H9 (cell line): ENCODE measurements around the gene ACAP2. TPM values are rescaled to one million over a fixed set of nuclear protein-coding genes. Genes with fewer than 3 reads are reported as not detected.

Source experiments
- DNase-seq: peaks from one replicate; pipeline ENCODE4 v3.0.0-alpha.2; 2017
- H2AFZ ChIP-seq: one replicate; pipeline ENCODE4 v1.6.1; 2013; ENCODE audit warnings: mild to moderate bottlenecking, low read length, control low read depth, moderate library complexity
- H2AK5ac ChIP-seq: 2 replicates; pipeline ENCODE4 v1.6.1; 2013; ENCODE audit warnings: low read length, control low read depth, mixed read lengths; ENCODE audit not compliant: insufficient read length
- H2BK120ac ChIP-seq: one replicate; pipeline ENCODE4 v1.6.1; 2013; ENCODE audit warnings: low read depth, mild to moderate bottlenecking, low read length, control low read depth, inconsistent platforms; ENCODE audit not compliant: poor library complexity, severe bottlenecking
- H2BK12ac ChIP-seq: 2 replicates; pipeline ENCODE4 v1.6.1; 2013; ENCODE audit warnings: low read length, control low read depth, mixed read lengths, low read depth; ENCODE audit not compliant: insufficient read length
- H2BK15ac ChIP-seq: 2 replicates; pipeline ENCODE4 v1.6.1; 2013; ENCODE audit warnings: low read depth, low read length, control low read depth
- H2BK20ac ChIP-seq: one replicate; pipeline ENCODE4 v1.6.1; 2013; ENCODE audit warnings: low read depth, mild to moderate bottlenecking, low read length, control low read depth, inconsistent platforms; ENCODE audit not compliant: poor library complexity, severe bottlenecking
- H2BK5ac ChIP-seq: 2 replicates; pipeline ENCODE4 v1.6.1; 2013; ENCODE audit warnings: low read length, control low read depth, mixed read lengths; ENCODE audit not compliant: insufficient read length
- H3K14ac ChIP-seq: 2 replicates; pipeline ENCODE4 v1.6.1; 2013; ENCODE audit warnings: low read length, control low read depth; ENCODE audit not compliant: insufficient read depth
- H3K18ac ChIP-seq: 2 replicates; pipeline ENCODE4 v1.6.1; 2013; ENCODE audit warnings: low read depth, mild to moderate bottlenecking, mixed read lengths, low read length, control low read depth; ENCODE audit not compliant: insufficient read length
- H3K23ac ChIP-seq: 2 replicates; pipeline ENCODE4 v1.6.1; 2013; ENCODE audit warnings: low read length, control low read depth, mixed read lengths, low read depth; ENCODE audit not compliant: insufficient read length
- H3K23me2 ChIP-seq: 2 replicates; pipeline ENCODE4 v1.6.1; 2013; ENCODE audit warnings: low read depth, mild to moderate bottlenecking, mixed read lengths, low read length, control low read depth; ENCODE audit not compliant: insufficient read length, poor library complexity, severe bottlenecking
- H3K27ac ChIP-seq: 2 replicates; pipeline ENCODE4 v1.5.1; 2013; ENCODE audit warnings: low read length, control low read depth, mixed read lengths, low read depth; ENCODE audit not compliant: insufficient read length
- H3K27me3 ChIP-seq: 2 replicates; pipeline ENCODE4 v1.6.1; 2013; ENCODE audit warnings: low read length, control low read depth, inconsistent platforms; ENCODE audit not compliant: insufficient read depth
- H3K4ac ChIP-seq: 2 replicates; pipeline ENCODE4 v1.6.1; 2013; ENCODE audit warnings: low read depth, mild to moderate bottlenecking, control low read depth, inconsistent platforms, low read length, moderate library complexity
- H3K4me1 ChIP-seq: 2 replicates; pipeline ENCODE4 v1.6.1; 2013; ENCODE audit warnings: low read length, control low read depth, inconsistent platforms; ENCODE audit not compliant: insufficient read depth
- H3K4me2 ChIP-seq: 2 replicates; pipeline ENCODE4 v1.6.1; 2013; ENCODE audit warnings: low read length, control low read depth, mixed read lengths; ENCODE audit not compliant: insufficient read length, insufficient read depth
- H3K56ac ChIP-seq: 2 replicates; pipeline ENCODE4 v1.6.1; 2013; ENCODE audit warnings: low read depth, mild to moderate bottlenecking, mixed read lengths, low read length, control low read depth; ENCODE audit not compliant: insufficient read length
- H3K79me1 ChIP-seq: 2 replicates; pipeline ENCODE4 v1.6.1; 2013; ENCODE audit warnings: low read depth, mild to moderate bottlenecking, moderate library complexity, low read length, control low read depth, inconsistent platforms; ENCODE audit not compliant: insufficient read depth, poor library complexity, severe bottlenecking
- H3K79me2 ChIP-seq: 2 replicates; pipeline ENCODE4 v1.6.1; 2013; ENCODE audit warnings: low read length, control low read depth, inconsistent platforms; ENCODE audit not compliant: insufficient read depth
- H3K9ac ChIP-seq: 2 replicates; pipeline ENCODE4 v1.6.1; 2013; ENCODE audit warnings: low read length, control low read depth, mixed read lengths; ENCODE audit not compliant: insufficient read length; ENCODE audit errors: extremely low read depth
- H3K9me3 ChIP-seq: one replicate; pipeline ENCODE4 v1.6.1; 2013; ENCODE audit warnings: low read depth, low read length, inconsistent platforms; ENCODE audit not compliant: control insufficient read depth
- H3T11ph ChIP-seq: one replicate; pipeline ENCODE4 v1.6.1; 2013; ENCODE audit warnings: mild to moderate bottlenecking, low read length, control low read depth, inconsistent platforms
- H4K20me1 ChIP-seq: one replicate; pipeline ENCODE4 v1.6.1; 2013; ENCODE audit not compliant: control insufficient read depth, insufficient read length, insufficient read depth
- H4K5ac ChIP-seq: 2 replicates; pipeline ENCODE4 v1.6.1; 2013; ENCODE audit warnings: low read depth, mild to moderate bottlenecking, mixed read lengths, low read length, control low read depth; ENCODE audit not compliant: insufficient read length
- H4K8ac ChIP-seq: replicated peaks from 2 replicates; pipeline ENCODE4 v1.6.1; 2013; ENCODE audit warnings: low read length, control low read depth, mixed read lengths, low read depth; ENCODE audit not compliant: insufficient read length
- H4K91ac ChIP-seq: 2 replicates; pipeline ENCODE4 v1.6.1; 2013; ENCODE audit warnings: low read depth, mild to moderate bottlenecking, moderate library complexity, mixed read lengths, low read length, control low read depth; ENCODE audit not compliant: insufficient read length
- H3K27ac Mint-ChIP-seq, 3 experiments: 2 replicates in 2 of 3; 3 replicates in 1 of 3; pipeline ENCODE4 v1.8.0; 2020 to 2021; ENCODE audit warnings: mixed read lengths in 3 of 3, mild to moderate bottlenecking in 1 of 3, moderate library complexity in 1 of 3
- H3K27me3 Mint-ChIP-seq: 2 replicates; pipeline ENCODE4 v1.8.0; 2021; ENCODE audit warnings: low read depth, mild to moderate bottlenecking, moderate library complexity, mixed read lengths
- H3K36me3 Mint-ChIP-seq, 3 experiments: 2 replicates in 2 of 3; 3 replicates in 1 of 3; pipeline ENCODE4 v1.8.0; 2020 to 2021; ENCODE audit warnings: low read depth in 3 of 3, mixed read lengths in 3 of 3; ENCODE audit not compliant: insufficient read depth in 1 of 3
- H3K4me1 Mint-ChIP-seq, 2 experiments: 2 replicates each; pipeline ENCODE4 v1.8.0; 2020; ENCODE audit warnings: mixed read lengths in 2 of 2
- H3K4me3 Mint-ChIP-seq, 2 experiments: 2 replicates in 1 of 2; 3 replicates in 1 of 2; pipeline ENCODE4 v1.8.0; 2020 to 2021; ENCODE audit warnings: mild to moderate bottlenecking in 2 of 2, mixed read lengths in 2 of 2, moderate library complexity in 1 of 2
- H3K9me3 Mint-ChIP-seq, 2 experiments: 2 replicates in 1 of 2; 3 replicates in 1 of 2; pipeline ENCODE4 v1.8.0; 2020; ENCODE audit warnings: mild to moderate bottlenecking in 2 of 2, mixed read lengths in 2 of 2, moderate library complexity in 1 of 2
- CTCF ChIP-seq: fragments of 200-600 bp; sonication (generic); conservative IDR thresholded peaks from 3 replicates; pipeline ENCODE4 v1.8.0; 2021; ENCODE audit warnings: antibody characterized with exemption, mild to moderate bottlenecking
- WGBS: extraction: QIAGEN DNeasy Blood & Tissue Kit; methylation state at CpG from one replicate; pipeline ENCODE4 v1.1.7; 2013; ENCODE audit warnings: missing lambda C conversion rate, low lambda C conversion rate, mixed read lengths; ENCODE audit not compliant: insufficient read length; ENCODE audit errors: extremely low coverage; 5-methylcytosine and 5-hydroxymethylcytosine counted together
- total RNA-seq: library from RNA; stranded (reverse); gene quantifications from 2 replicates; pipeline ENCODE4 v1.2.1, GENCODE V29; 2021

ACAP2 gene
- total RNA-seq, 1 experiment from 2014 or later, result 30.8 TPM

GRCh38 chr3:195248281-195248680 is 194.5 kb downstream of the ACAP2 start:
- Histone ChIP-seq H3K9me3 (no peaks in the 10 kb centered on the region), H3K9ac (no peak overlapping the region), H3K27me3 (no peaks in the 10 kb centered on the region), H2BK12ac (no peak overlapping the region), H3T11ph (no peak overlapping the region), H3K4me2 (no peak overlapping the region), H3K79me1 (no peaks in the 10 kb centered on the region), H3K4me1 (no peaks in the 10 kb centered on the region), H4K8ac (no peak overlapping the region), H3K14ac (no peak overlapping the region), H4K91ac (no peak overlapping the region), H2AK5ac (no peak overlapping the region), H2BK15ac (no peak overlapping the region), H3K4ac (no peak overlapping the region), H3K23ac (no peak overlapping the region), H2AFZ (no peak overlapping the region), H3K18ac (no peak overlapping the region), H4K5ac (no peak overlapping the region), H4K20me1 (peaks cover 2% of the 10 kb centered on the region), H3K23me2 (no peaks in the 10 kb centered on the region), H2BK5ac (no peak overlapping the region), H2BK20ac (no peak overlapping the region), H3K56ac (no peak overlapping the region), H3K27ac (no peak overlapping the region), H3K79me2 (peaks cover 6% of the 10 kb centered on the region; the same call in 1 of the 2 replicates), H2BK120ac (no peak overlapping the region)
- H3K4me1 Mint-ChIP-seq, result peaks cover 29 to 32% of the 10 kb centered on the region in 2 experiments
- WGBS, result no CpG with 5 or more reads among the region's 8 CpGs
- no peak for DNase-seq
- no peak overlapping the region for H3K4me3 Mint-ChIP-seq
- peaks cover 13 to 25% (median 25%) of the 10 kb centered on the region in 3 experiments; a peak in 6 of 7 replicates for H3K36me3 Mint-ChIP-seq
- H3K9me3 Mint-ChIP-seq, result 0 out of 5 replicates have a peak, but pooled peaks cover 0 to 3% of the 10 kb centered on the region in 2 experiments
- no peaks in the 10 kb centered on the region; the same call in none of the 2 replicates for H3K27me3 Mint-ChIP-seq
- no peak overlapping the region for H3K27ac Mint-ChIP-seq
- no peak for TF ChIP-seq CTCF
